H1 (cell line): ENCODE results near the gene PHRF1. TPM values are rescaled to one million over a fixed set of nuclear protein-coding genes. Genes with fewer than 3 reads are reported as not detected.

Experiments
- CTCF ChIA-PET: fragments of 300-600 bp; sonication (Branson Sonifier 250); formaldehyde crosslinking; loops from one replicate; lab custom pipeline; 2021; ENCODE audit not compliant: partially characterized antibody; lab: Charles Lee
- POLR2A ChIA-PET: fragments of 300-600 bp; sonication (Branson Sonifier 250); formaldehyde crosslinking; loops from one replicate; lab custom pipeline; 2021; ENCODE audit warnings: inconsistent platforms; ENCODE audit not compliant: partially characterized antibody; lab: Charles Lee
- DNase-seq, 2 experiments: peaks; one replicate each; pipeline versions ENCODE4 v3.0.0 to v3.0.0-alpha.2; 2010 to 2022; ENCODE audit warnings: low spot score in 2 of 2, low read depth in 1 of 2, mixed read lengths in 1 of 2
- FAIRE-seq: peaks from 2 replicates; lab custom pipeline; 2011; peaks lifted over from hg19 to GRCh38; lab: Jason Lieb, UNC
- H2AFZ ChIP-seq: 2 replicates; pipeline ENCODE4 v1.8.1; 2012; ENCODE audit warnings: low read length, inconsistent platforms
- H2AK5ac ChIP-seq: 2 replicates; pipeline ENCODE4 v1.6.1; 2013; ENCODE audit warnings: low read depth, low read length
- H2BK120ac ChIP-seq: replicated peaks from 2 replicates; pipeline ENCODE3; 2013; ENCODE audit warnings: low read depth, low read length, inconsistent platforms
- H2BK12ac ChIP-seq: 2 replicates; pipeline ENCODE4 v1.6.1; 2013; ENCODE audit warnings: low read depth, low read length
- H2BK15ac ChIP-seq: 2 replicates; pipeline ENCODE4 v1.6.1; 2013; ENCODE audit warnings: low read length
- H2BK20ac ChIP-seq: 2 replicates; pipeline ENCODE4 v1.6.1; 2013; ENCODE audit warnings: low read length
- H2BK5ac ChIP-seq: 2 replicates; pipeline ENCODE4 v1.6.1; 2013; ENCODE audit warnings: low read depth, low read length
- H3K14ac ChIP-seq: 2 replicates; pipeline ENCODE4 v1.6.1; 2013; ENCODE audit warnings: inconsistent platforms; ENCODE audit not compliant: insufficient read length
- H3K18ac ChIP-seq: 2 replicates; pipeline ENCODE4 v1.6.1; 2013; ENCODE audit warnings: low read length; ENCODE audit errors: extremely low read depth
- H3K23ac ChIP-seq: 2 replicates; pipeline ENCODE4 v1.6.1; 2013; ENCODE audit warnings: inconsistent platforms; ENCODE audit not compliant: insufficient read length
- H3K23me2 ChIP-seq: 2 replicates; pipeline ENCODE4 v1.6.1; 2013; ENCODE audit warnings: low read depth, low read length
- H3K27ac ChIP-seq: 2 replicates; pipeline ENCODE4 v1.6.1; 2011; ENCODE audit warnings: low read depth, low read length, inconsistent platforms
- H3K27me3 ChIP-seq, 4 experiments: replicated peaks in 1 of 4; 1 replicate in 1 of 4; 2 replicates in 3 of 4; pipeline versions ENCODE4 v1.6.1 to v1.8.1; 2011 to 2013; ENCODE audit warnings: low read length in 3 of 4, mild to moderate bottlenecking in 3 of 4, inconsistent platforms in 2 of 4, mixed read lengths in 2 of 4, moderate library complexity in 1 of 4; ENCODE audit not compliant: control insufficient read depth in 3 of 4, insufficient read depth in 3 of 4; ENCODE audit errors: extremely low read depth in 1 of 4
- H3K36me3 ChIP-seq, 4 experiments: 2 replicates each; pipeline versions ENCODE4 v1.6.1 to v1.8.1; 2011 to 2013; ENCODE audit warnings: mild to moderate bottlenecking in 4 of 4, low read length in 3 of 4, moderate library complexity in 2 of 4, control low read depth in 1 of 4, inconsistent platforms in 1 of 4; ENCODE audit not compliant: insufficient read depth in 4 of 4, control insufficient read depth in 2 of 4
- H3K4ac ChIP-seq: replicated peaks from 2 replicates; pipeline ENCODE3; 2013; ENCODE audit warnings: low read length, low read depth, mixed read lengths, inconsistent platforms; ENCODE audit not compliant: insufficient read length
- H3K4me1 ChIP-seq, 4 experiments: replicated peaks in 1 of 4; 1 replicate in 1 of 4; 2 replicates in 3 of 4; pipeline versions ENCODE4 v1.6.1 to v1.8.1; 2011 to 2013; ENCODE audit warnings: low read length in 3 of 4, inconsistent platforms in 2 of 4, mixed read lengths in 1 of 4; ENCODE audit not compliant: insufficient read depth in 4 of 4, control insufficient read depth in 3 of 4
- H3K4me2 ChIP-seq, 2 experiments: 2 replicates each; pipeline versions ENCODE4 v1.6.1 to v1.8.1; 2011 to 2013; ENCODE audit warnings: low read depth in 2 of 2, low read length in 2 of 2, control low read depth in 1 of 2, inconsistent platforms in 1 of 2, mild to moderate bottlenecking in 1 of 2; ENCODE audit not compliant: insufficient read depth in 1 of 2
- H3K4me3 ChIP-seq, 4 experiments: fragments of 200-600, 300-600 bp in 1 of 4; sonication (generic), shearing (Covaris generic), sonication (Bioruptor Twin) in 1 of 4; 2 replicates each; pipeline versions ENCODE4 v1.5.1 to v1.8.1; 2011 to 2016; ENCODE audit warnings: low read length in 4 of 4, low read depth in 3 of 4, control low read depth in 2 of 4, inconsistent platforms in 2 of 4, mild to moderate bottlenecking in 2 of 4, mixed read lengths in 1 of 4, moderate library complexity in 1 of 4; ENCODE audit not compliant: insufficient read depth in 2 of 4; ENCODE audit errors: extremely low read depth in 1 of 4
- H3K56ac ChIP-seq: replicated peaks from 2 replicates; pipeline ENCODE3; 2013; ENCODE audit warnings: low read depth, mild to moderate bottlenecking, mixed read lengths, low read length, inconsistent platforms; ENCODE audit not compliant: insufficient read length
- H3K79me1 ChIP-seq: 2 replicates; pipeline ENCODE4 v1.6.1; 2013; ENCODE audit warnings: low read depth, low read length, control low read depth
- H3K79me2 ChIP-seq, 2 experiments: 2 replicates each; pipeline versions ENCODE4 v1.6.1 to v1.8.1; 2012 to 2013; ENCODE audit warnings: low read length in 2 of 2, mild to moderate bottlenecking in 2 of 2, inconsistent platforms in 1 of 2; ENCODE audit not compliant: insufficient read depth in 2 of 2, control insufficient read depth in 1 of 2
- H3K9ac ChIP-seq, 4 experiments: replicated peaks in 1 of 4; 1 replicate in 1 of 4; 2 replicates in 3 of 4; pipeline versions ENCODE4 v1.6.1 to v1.8.1; 2011 to 2013; ENCODE audit warnings: low read depth in 3 of 4, low read length in 3 of 4, control low read depth in 2 of 4, mild to moderate bottlenecking in 2 of 4, moderate library complexity in 2 of 4, inconsistent platforms in 1 of 4; ENCODE audit errors: extremely low read depth in 1 of 4
- H3K9me3 ChIP-seq, 2 experiments: 2 replicates each; pipeline versions ENCODE4 v1.6.1 to v1.8.1; 2012 to 2013; ENCODE audit warnings: mild to moderate bottlenecking in 2 of 2, moderate library complexity in 2 of 2, control low read depth in 1 of 2, inconsistent platforms in 1 of 2, low read depth in 1 of 2, low read length in 1 of 2, mixed read lengths in 1 of 2; ENCODE audit not compliant: insufficient read depth in 2 of 2
- H4K20me1 ChIP-seq, 2 experiments: replicated peaks in 1 of 2; 2 replicates each; pipeline versions ENCODE3 to v1.8.1; 2011 to 2013; ENCODE audit warnings: inconsistent platforms in 2 of 2, low read length in 2 of 2, mild to moderate bottlenecking in 1 of 2; ENCODE audit not compliant: insufficient read depth in 2 of 2, control insufficient read depth in 1 of 2
- H4K5ac ChIP-seq: 2 replicates; pipeline ENCODE4 v1.6.1; 2013; ENCODE audit warnings: low read length, low read depth, mixed read lengths, inconsistent platforms; ENCODE audit not compliant: insufficient read length
- H4K8ac ChIP-seq: 2 replicates; pipeline ENCODE4 v1.8.0; 2013; ENCODE audit warnings: mild to moderate bottlenecking, moderate library complexity, low read length, inconsistent platforms; ENCODE audit not compliant: insufficient read depth; ENCODE audit errors: extremely low read depth
- H4K91ac ChIP-seq: replicated peaks from 2 replicates; pipeline ENCODE3; 2013; ENCODE audit warnings: low read length, mixed read lengths, inconsistent platforms; ENCODE audit not compliant: insufficient read length
- CBX8 ChIP-seq: fragments of 300-800, 300-1000 bp; sonication (generic); IDR thresholded peaks from 2 replicates; pipeline ENCODE4 v1.7.1; 2016; ENCODE audit warnings: low read depth, low read length, borderline replicate concordance
- CHD2 ChIP-seq: IDR thresholded peaks from 2 replicates; pipeline ENCODE4 v1.6.1; 2012; ENCODE audit warnings: low read length, improper control_type of control experiment
- CTBP2 ChIP-seq: IDR thresholded peaks from 2 replicates; pipeline ENCODE4 v1.7.0; 2011; ENCODE audit warnings: borderline replicate concordance, mild to moderate bottlenecking, moderate library complexity, mixed read lengths, low read length; ENCODE audit not compliant: insufficient read depth, insufficient read length
- FOSL1 ChIP-seq: IDR thresholded peaks from 2 replicates; pipeline ENCODE4 v1.6.1; 2011; ENCODE audit warnings: mild to moderate bottlenecking, low read depth, low read length, moderate library complexity; ENCODE audit not compliant: insufficient read depth
- GTF2F1 ChIP-seq: IDR thresholded peaks from 2 replicates; pipeline ENCODE4 v1.6.1; 2012; ENCODE audit warnings: low read depth, low read length, improper control_type of control experiment, borderline replicate concordance
- HDAC2 ChIP-seq, 2 experiments: fragments of 300-600 bp in 1 of 2; sonication (generic) in 1 of 2; IDR thresholded peaks; 2 replicates each; pipeline ENCODE4 v1.6.1; 2011 to 2012; ENCODE audit warnings: low read depth in 2 of 2, low read length in 2 of 2, mild to moderate bottlenecking in 2 of 2, moderate library complexity in 2 of 2, borderline replicate concordance in 1 of 2, inconsistent platforms in 1 of 2
- JUN ChIP-seq: IDR thresholded peaks from 2 replicates; pipeline ENCODE4 v1.6.1; 2011; ENCODE audit warnings: low read depth, mild to moderate bottlenecking, improper control_type of control experiment, low read length
- JUND ChIP-seq: IDR thresholded peaks from 2 replicates; pipeline ENCODE4 v1.6.1; 2011; ENCODE audit warnings: mild to moderate bottlenecking, improper control_type of control experiment, low read length
- RAD21 ChIP-seq, 2 experiments: IDR thresholded peaks in 1 of 2; conservative IDR thresholded peaks in 1 of 2; 2 replicates each; pipeline ENCODE4 v1.6.1; 2011; ENCODE audit warnings: low read depth in 2 of 2, low read length in 2 of 2, improper control_type of control experiment in 1 of 2, inconsistent platforms in 1 of 2, mild to moderate bottlenecking in 1 of 2, moderate library complexity in 1 of 2
- RBBP5 ChIP-seq: IDR thresholded peaks from 2 replicates; pipeline ENCODE4 v1.7.1; 2012; ENCODE audit warnings: low read depth, mild to moderate bottlenecking, inconsistent platforms, low read length, moderate library complexity, borderline replicate concordance
- SIN3A ChIP-seq, 2 experiments: IDR thresholded peaks in 1 of 2; conservative IDR thresholded peaks in 1 of 2; 2 replicates each; pipeline ENCODE4 v1.6.1; 2011 to 2012; ENCODE audit warnings: low read length in 2 of 2, improper control_type of control experiment in 1 of 2, low read depth in 1 of 2, mild to moderate bottlenecking in 1 of 2
- SUZ12 ChIP-seq: fragments of 200-600 bp; sonication (generic); IDR thresholded peaks from 2 replicates; pipeline ENCODE4 v1.6.1; 2012; ENCODE audit warnings: mild to moderate bottlenecking, inconsistent platforms, low read length, moderate library complexity, mixed read lengths
- WGBS, 2 experiments: shearing (Covaris generic) in 1 of 2; methylation state at CpG; one replicate each; pipeline versions ENCODE4 v1.1.6 to v1.1.7; 2013 to 2015; ENCODE audit warnings: low lambda C conversion rate in 2 of 2, mixed read lengths in 2 of 2, inconsistent platforms in 1 of 2, low coverage in 1 of 2, missing lambda C conversion rate in 1 of 2; ENCODE audit not compliant: insufficient replicate concordance in 2 of 2, insufficient coverage in 1 of 2, insufficient read length in 1 of 2; ENCODE audit errors: extremely low coverage in 1 of 2, missing lambda C conversion rate in 1 of 2; 5-methylcytosine and 5-hydroxymethylcytosine counted together
- polyA plus RNA-seq, 7 experiments: library from polyadenylated mRNA; depleted of rRNA in 3 of 7; stranded (reverse) in 5 of 7; unstranded in 2 of 7; fragments of >200 nt in 5 of 7; fragments of 200-250 nt in 2 of 7; gene quantifications; 1 replicate in 5 of 7; 2 replicates in 1 of 7; 4 replicates in 1 of 7; pipeline versions ENCODE4 v1.2.1 to v1.2.3, GENCODE V29; 2011 to 2013; ENCODE audit warnings: missing spikeins in 2 of 7, mixed read lengths in 2 of 7
- total RNA-seq: library from RNA; stranded (reverse); fragmentation: NEBNext Ultra II Directional; extraction: Animal tissue kit (Norgen Biotek cat#: 25700); gene quantifications from 2 replicates; pipeline ENCODE4 v1.2.1, GENCODE V29; 2021

PHRF1 gene
- total and polyA plus RNA-seq, 2 of the 8 experiments (the other 6 are each of a cell fraction or from before 2014, with no cell fraction given), result 13.4 to 37.3 TPM

GRCh38 chr11:623349-623869 is 47.1 kb downstream of the PHRF1 start:
- H2BK120ac ChIP-seq, result no peak overlapping the region
- H2AK5ac ChIP-seq, result no peak overlapping the region
- H3K14ac ChIP-seq, result no peak overlapping the region
- no peak overlapping the region for H2AFZ ChIP-seq
- no peak overlapping the region for H3K4ac ChIP-seq
- no peaks in the 10 kb centered on the region; the same call in 1 of the 2 replicates for H3K23me2 ChIP-seq
- H3K9me3 ChIP-seq, result no peaks in the 10 kb centered on the region
- no peak overlapping the region for H2BK20ac ChIP-seq
- no peak for TF ChIP-seq SIN3A (conservative IDR thresholded peaks at IDR 0.05 in 1 of 2, IDR thresholded peaks at IDR 0.05 in 1 of 2; ENCODE audit: low read depth in 1 of 2, low read length in 2 of 2)
- TF ChIP-seq RBBP5, result no peak
- TF ChIP-seq HDAC2 (IDR thresholded peaks at IDR 0.05; ENCODE audit: borderline replicate concordance in 1 of 2, low read depth in 2 of 2, low read length in 2 of 2), result no peak
- TF ChIP-seq RAD21 (IDR thresholded peaks at IDR 0.05 in 1 of 2, conservative IDR thresholded peaks at IDR 0.05 in 1 of 2; ENCODE audit: low read depth in 2 of 2, low read length in 2 of 2), result no peak
- TF ChIP-seq FOSL1, result no peak
- TF ChIP-seq GTF2F1, result no peak
- TF ChIP-seq CHD2, result no peak
- TF ChIP-seq SUZ12, result no peak
- TF ChIP-seq JUND, result no peak
- TF ChIP-seq CBX8, result no peak
- no peak for TF ChIP-seq CTBP2
- TF ChIP-seq JUN, result no peak
- H3K27me3 ChIP-seq, result peaks cover 2 to 11% (median 9%) of the 10 kb centered on the region in 4 experiments; a peak in 6 of 7 replicates
- no peaks in the 10 kb centered on the region for H3K79me1 ChIP-seq
- no peak overlapping the region for H3K23ac ChIP-seq
- 90% methylated on average over 15 of the region's 15 CpGs; no CpG with 5 or more reads in 1 of the 2 experiments for WGBS, 2 experiments
- H4K5ac ChIP-seq, result no peak overlapping the region
- H4K8ac ChIP-seq, result no peak overlapping the region
- no peak overlapping the region for H3K4me3 ChIP-seq
- H3K4me1 ChIP-seq, result peaks cover 0 to 6% (median under 1%) of the 10 kb centered on the region in 4 experiments; a peak in 2 of 7 replicates
- no peak overlapping the region for H2BK5ac ChIP-seq
- no peak for DNase-seq
- H3K56ac ChIP-seq, result no peak overlapping the region
- H4K20me1 ChIP-seq, result peaks cover 0 to 9% of the 10 kb centered on the region in 2 experiments
- no peak overlapping the region for H2BK12ac ChIP-seq
- H2BK15ac ChIP-seq, result no peak overlapping the region
- ChIA-PET CTCF (no interaction called here), POLR2A (interaction anchor here (0.6 to 2.8 kb wide), 4 partner anchors 16 to 186 kb away, joined by 3 to 10 read pairs (median 4); no protein-coding TSS in a partner anchor)
- H3K9ac ChIP-seq, result no peak overlapping the region
- no peak overlapping the region for H4K91ac ChIP-seq
- no peaks in the 10 kb centered on the region for H3K79me2 ChIP-seq
- no peak overlapping the region for H3K27ac ChIP-seq
- FAIRE-seq, result no peak
- H3K4me2 ChIP-seq, result no peak overlapping the region
- no peak overlapping the region for H3K18ac ChIP-seq
- no peaks in the 10 kb centered on the region for H3K36me3 ChIP-seq
